ENCODE results near the gene ICE2.
"Not testable (repeated sequence)": the region's sequence is repeated elsewhere in the genome, so short reads cannot be mapped to it uniquely, and the experiment has no call there.

ICE2 gene

DNA sequence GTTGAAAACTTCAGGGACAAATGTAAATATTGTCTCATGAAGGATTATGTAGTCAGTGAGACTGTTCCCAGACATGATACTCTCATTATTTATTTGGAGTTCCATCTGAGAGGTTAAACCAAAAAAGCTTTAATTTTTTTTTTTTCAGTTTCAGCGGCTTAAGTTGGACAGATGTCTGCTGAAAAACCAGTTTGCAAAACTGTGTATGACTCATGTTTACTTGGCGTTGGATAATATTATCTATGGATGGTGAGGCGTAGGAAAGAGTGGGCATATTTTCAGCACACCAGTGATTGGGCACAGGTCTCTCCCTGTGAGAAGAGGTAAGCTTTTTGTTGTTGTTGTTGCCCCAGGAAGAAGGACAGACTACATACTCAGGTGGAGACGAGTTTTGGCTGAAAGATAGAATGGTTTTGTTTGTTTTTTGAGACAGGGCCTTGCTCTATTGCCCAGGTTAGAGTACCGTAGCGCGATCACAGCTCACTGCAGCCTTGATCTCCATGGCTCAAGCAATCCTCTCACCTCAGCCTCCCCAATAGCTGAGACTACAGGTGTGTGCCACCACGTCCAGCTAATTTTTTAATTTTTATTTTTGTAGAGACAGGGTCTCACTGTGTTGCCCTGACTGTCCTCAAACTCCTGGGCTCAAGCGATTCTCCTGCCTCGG is 64.8 kb downstream of the ICE2 start:
- Histone ChIP-seq H3K27me3 (ENCODE audit: control insufficient read depth, insufficient read depth, low read length) (no peaks in the 10 kb centered on the region), H3K9ac (ENCODE audit: low read depth, low read length) (no peak overlapping the region), H3K36me3 (ENCODE audit: control insufficient read depth, insufficient read depth, low read length) (no peaks in the 10 kb centered on the region), H3K4me3 (ENCODE audit: low read depth, low read length) (no peak overlapping the region), H3K9me3 (ENCODE audit: control insufficient read depth, insufficient read depth, low read length) (no peaks in the 10 kb centered on the region), H3K4me1 (ENCODE audit: control insufficient read depth, insufficient read depth, low read length) (no peaks in the 10 kb centered on the region)

DNA sequence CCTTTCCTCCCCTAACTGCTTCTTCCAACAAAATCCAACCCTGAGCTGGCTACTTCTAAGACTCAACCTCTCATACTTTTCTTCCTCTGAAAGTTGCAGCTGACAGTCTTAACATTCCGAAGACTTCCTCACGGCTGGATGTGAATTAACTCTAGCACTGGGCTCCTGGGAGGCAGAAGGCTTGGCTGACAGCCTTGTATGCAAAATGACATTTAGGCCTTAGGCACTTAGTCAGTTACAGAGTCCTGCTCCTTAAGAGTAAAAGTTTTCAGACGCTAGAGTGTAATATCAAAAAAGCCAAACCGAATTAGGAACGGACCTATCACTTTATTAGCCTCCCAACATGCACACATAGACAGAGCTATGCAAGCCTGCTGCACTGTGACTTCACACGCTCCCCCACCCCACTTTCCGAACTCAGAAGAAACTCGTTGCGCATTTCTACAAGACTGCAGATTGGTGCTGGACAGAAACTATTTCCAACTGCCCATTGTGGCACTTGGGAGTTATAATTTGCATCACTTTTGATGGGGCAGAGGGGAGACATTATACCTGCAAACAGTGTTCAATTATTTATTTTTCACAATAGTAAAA is 65.6 kb downstream of the ICE2 start:
- H3K4me1 ChIP-seq (ENCODE audit: control insufficient read depth, insufficient read depth, low read length): no peaks in the 10 kb centered on the region
- H3K9me3 ChIP-seq (ENCODE audit: control insufficient read depth, insufficient read depth, low read length): no peaks in the 10 kb centered on the region
- no peaks in the 10 kb centered on the region for H3K36me3 ChIP-seq (ENCODE audit: control insufficient read depth, insufficient read depth, low read length)
- no peaks in the 10 kb centered on the region for H3K27me3 ChIP-seq (ENCODE audit: control insufficient read depth, insufficient read depth, low read length)
- H3K4me3 ChIP-seq (ENCODE audit: low read depth, low read length): no peak overlapping the region
- no peak overlapping the region for H3K9ac ChIP-seq (ENCODE audit: low read depth, low read length)

DNA sequence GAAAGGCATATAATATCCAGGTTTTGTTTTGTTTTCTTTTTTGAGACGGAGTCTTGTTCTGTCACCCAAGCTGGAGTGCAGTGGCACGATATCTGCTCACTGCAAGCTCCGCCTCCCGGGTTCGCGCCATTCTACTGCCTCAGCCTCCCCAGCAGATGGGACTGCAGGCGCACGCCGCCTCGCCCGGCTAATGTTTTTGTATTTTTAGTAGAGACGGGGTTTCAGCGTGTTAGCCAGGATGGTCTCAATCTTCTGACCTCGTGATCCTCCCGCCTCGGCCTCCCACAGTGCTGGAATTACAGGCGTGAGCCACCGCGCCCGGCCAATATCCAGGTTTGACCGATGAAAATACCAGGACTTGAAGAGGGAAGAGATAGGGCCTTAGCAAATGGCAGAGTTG is 66.1 kb downstream of the ICE2 start:
- H3K36me3 ChIP-seq (ENCODE audit: control insufficient read depth, insufficient read depth, low read length); H3K4me1 ChIP-seq (ENCODE audit: control insufficient read depth, insufficient read depth, low read length); H3K9me3 ChIP-seq (ENCODE audit: control insufficient read depth, insufficient read depth, low read length); H3K9ac ChIP-seq (ENCODE audit: low read depth, low read length); H3K27me3 ChIP-seq (ENCODE audit: control insufficient read depth, insufficient read depth, low read length); H3K4me3 ChIP-seq (ENCODE audit: low read depth, low read length): not testable (repeated sequence)

DNA sequence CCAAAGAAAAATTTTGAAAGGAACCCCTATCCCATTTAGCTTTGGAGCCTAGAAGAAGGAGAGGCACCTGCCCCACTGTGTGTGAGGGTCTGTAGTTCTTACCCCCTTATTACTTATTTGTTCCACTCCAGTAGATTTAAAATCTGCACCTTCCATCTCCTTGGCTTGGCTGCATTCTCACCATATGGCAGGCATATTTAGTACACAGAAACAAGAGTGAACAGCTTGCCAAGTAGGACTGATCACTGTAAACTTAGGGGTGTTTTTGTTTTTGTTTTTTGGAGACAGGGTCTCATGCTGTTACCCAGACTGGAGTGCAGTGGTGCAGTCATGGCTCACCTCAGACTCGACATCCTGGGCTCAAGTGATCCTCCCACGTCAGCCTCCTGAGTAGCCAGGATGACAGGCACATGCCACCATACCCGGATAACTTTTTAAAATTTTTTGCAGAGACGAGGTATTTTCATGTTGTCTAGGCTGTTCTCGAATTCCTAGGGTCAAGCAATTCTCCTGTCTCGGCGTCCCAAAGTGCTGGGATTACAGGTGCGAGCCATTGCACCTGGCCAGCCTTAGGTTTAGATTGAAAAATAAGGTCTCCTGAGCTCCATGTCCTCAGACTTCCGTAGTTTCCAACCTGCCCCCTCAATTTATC is 67.0 kb downstream of the ICE2 start:
- no peaks in the 10 kb centered on the region for H3K9me3 ChIP-seq (ENCODE audit: control insufficient read depth, insufficient read depth, low read length)
- no peak overlapping the region for H3K9ac ChIP-seq (ENCODE audit: low read depth, low read length)
- H3K4me1 ChIP-seq (ENCODE audit: control insufficient read depth, insufficient read depth, low read length): peaks cover 4% of the 10 kb centered on the region
- H3K27me3 ChIP-seq (ENCODE audit: control insufficient read depth, insufficient read depth, low read length): no peaks in the 10 kb centered on the region
- no peak overlapping the region for H3K4me3 ChIP-seq (ENCODE audit: low read depth, low read length)
- H3K36me3 ChIP-seq (ENCODE audit: control insufficient read depth, insufficient read depth, low read length): no peaks in the 10 kb centered on the region

DNA sequence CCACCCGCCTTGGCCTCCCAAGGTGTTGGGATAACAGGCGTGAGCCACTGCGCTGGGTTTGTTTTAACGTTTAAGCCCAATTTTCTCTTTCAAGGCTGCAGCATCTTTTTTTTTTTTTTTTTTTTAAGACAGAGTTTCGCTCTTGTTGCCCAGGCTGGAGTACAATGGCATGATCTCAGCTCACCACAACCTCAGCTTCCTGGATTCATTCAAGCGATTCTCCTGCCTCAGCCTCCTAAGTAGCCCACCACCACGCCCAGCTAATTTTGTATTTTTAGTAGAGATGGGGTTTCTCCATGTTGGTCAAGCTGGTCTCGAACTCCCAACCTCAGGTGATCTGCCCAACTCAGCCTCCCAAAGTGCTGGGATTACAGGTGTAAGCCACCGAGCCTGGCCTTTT is 68.6 kb downstream of the ICE2 start:
- not testable (repeated sequence) for H3K27me3 ChIP-seq (ENCODE audit: control insufficient read depth, insufficient read depth, low read length); H3K4me3 ChIP-seq (ENCODE audit: low read depth, low read length); H3K9me3 ChIP-seq (ENCODE audit: control insufficient read depth, insufficient read depth, low read length); H3K9ac ChIP-seq (ENCODE audit: low read depth, low read length); H3K4me1 ChIP-seq (ENCODE audit: control insufficient read depth, insufficient read depth, low read length); H3K36me3 ChIP-seq (ENCODE audit: control insufficient read depth, insufficient read depth, low read length)

DNA sequence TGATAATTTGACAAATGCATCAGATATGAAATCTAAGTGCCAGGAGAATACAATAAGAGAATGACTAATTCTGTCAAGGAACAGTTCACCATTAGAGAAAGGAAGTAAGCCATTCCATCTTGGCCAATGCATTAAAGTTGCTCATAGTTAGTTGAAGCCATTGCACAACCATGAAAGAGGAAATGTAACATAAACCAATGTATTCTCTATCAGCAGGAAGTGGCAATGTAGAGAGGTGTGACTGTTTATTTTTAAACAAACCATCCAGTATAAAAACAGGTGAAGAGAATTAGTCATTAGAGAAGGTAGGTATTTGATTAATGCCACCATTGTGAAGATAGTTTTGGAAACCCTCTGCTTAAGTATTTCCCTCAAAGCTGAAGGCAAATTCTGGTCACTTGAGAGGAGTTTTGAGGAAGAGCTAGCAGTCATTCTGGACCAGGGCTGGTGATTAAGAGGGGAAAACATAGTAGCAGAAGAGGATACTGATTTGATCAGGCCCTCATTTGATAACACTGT is 70.4 kb downstream of the ICE2 start:
- no peak overlapping the region for H3K4me3 ChIP-seq (ENCODE audit: low read depth, low read length)
- no peaks in the 10 kb centered on the region for H3K9me3 ChIP-seq (ENCODE audit: control insufficient read depth, insufficient read depth, low read length)
- no peaks in the 10 kb centered on the region for H3K36me3 ChIP-seq (ENCODE audit: control insufficient read depth, insufficient read depth, low read length)
- H3K9ac ChIP-seq (ENCODE audit: low read depth, low read length): no peak overlapping the region
- no peaks in the 10 kb centered on the region for H3K27me3 ChIP-seq (ENCODE audit: control insufficient read depth, insufficient read depth, low read length)
- H3K4me1 ChIP-seq (ENCODE audit: control insufficient read depth, insufficient read depth, low read length): peaks cover 7% of the 10 kb centered on the region

DNA sequence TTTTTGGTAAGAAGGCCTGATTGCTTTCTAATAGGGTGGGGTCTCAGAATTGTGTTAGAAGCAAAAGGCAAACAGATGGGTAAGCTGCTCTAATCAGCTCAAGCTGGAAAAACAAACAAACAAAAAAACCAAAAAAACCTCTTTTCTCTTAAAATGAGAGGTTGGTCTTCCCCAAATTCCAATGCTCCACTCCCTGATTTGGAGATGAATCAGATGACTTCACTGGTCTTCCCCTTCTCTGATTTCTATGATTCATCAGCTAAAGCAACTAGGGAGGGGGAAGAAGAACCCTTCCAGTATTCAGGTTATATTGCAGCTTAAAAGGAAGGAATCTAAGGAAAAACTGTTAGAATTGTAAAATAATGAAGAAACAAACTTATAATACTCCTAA is 71.5 kb downstream of the ICE2 start:
- H3K9ac ChIP-seq (ENCODE audit: low read depth, low read length): no peak overlapping the region
- no peak overlapping the region for H3K4me3 ChIP-seq (ENCODE audit: low read depth, low read length)
- peaks cover 7% of the 10 kb centered on the region for H3K4me1 ChIP-seq (ENCODE audit: control insufficient read depth, insufficient read depth, low read length)
- H3K9me3 ChIP-seq (ENCODE audit: control insufficient read depth, insufficient read depth, low read length): no peaks in the 10 kb centered on the region
- no peaks in the 10 kb centered on the region for H3K36me3 ChIP-seq (ENCODE audit: control insufficient read depth, insufficient read depth, low read length)
- no peaks in the 10 kb centered on the region for H3K27me3 ChIP-seq (ENCODE audit: control insufficient read depth, insufficient read depth, low read length)

DNA sequence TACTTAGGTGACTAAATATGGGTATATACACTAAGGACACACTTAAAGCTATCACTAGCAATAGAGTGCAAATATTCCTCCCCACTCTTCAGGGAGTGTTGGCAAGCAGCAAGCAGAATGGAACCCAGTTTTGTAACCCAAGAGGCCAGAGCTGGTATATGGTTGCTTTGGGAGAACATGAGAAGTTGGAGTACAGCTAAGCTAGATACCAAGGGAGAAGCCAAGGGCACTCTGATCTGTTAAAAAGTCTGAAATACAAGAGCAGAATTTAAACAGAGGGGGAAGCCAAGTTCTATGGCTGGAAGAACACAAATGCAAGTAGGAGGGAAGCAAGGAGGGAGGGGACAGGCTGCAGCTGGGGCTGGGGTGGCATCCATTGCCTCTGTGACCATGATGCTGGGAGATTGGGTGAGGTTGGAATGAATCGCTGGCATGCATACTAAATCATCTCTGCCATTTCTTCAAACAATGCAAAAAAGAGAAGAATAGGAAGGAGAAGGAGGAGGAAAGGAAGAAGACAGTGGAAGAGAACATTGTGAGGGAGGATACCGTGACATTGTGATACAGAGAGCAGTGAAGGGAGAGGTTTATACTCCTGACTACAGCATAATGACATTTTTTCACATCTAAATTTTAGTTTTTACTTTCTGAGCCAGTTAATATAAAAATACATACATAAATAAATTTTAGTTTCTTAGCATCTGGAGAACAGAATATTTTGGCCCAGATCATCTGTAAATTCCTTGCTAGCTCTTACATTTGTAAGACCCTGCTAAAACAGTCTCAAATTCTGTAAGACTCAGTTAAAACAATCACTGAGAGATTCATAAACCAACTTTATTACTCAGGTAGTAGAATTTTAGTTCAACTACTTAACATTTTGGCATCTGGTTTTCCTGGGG is 72.2 kb downstream of the ICE2 start:
- H3K36me3 ChIP-seq (ENCODE audit: control insufficient read depth, insufficient read depth, low read length): no peaks in the 10 kb centered on the region
- no peaks in the 10 kb centered on the region for H3K9me3 ChIP-seq (ENCODE audit: control insufficient read depth, insufficient read depth, low read length)
- peaks cover 7% of the 10 kb centered on the region for H3K4me1 ChIP-seq (ENCODE audit: control insufficient read depth, insufficient read depth, low read length)
- no peak overlapping the region for H3K9ac ChIP-seq (ENCODE audit: low read depth, low read length)
- no peaks in the 10 kb centered on the region for H3K27me3 ChIP-seq (ENCODE audit: control insufficient read depth, insufficient read depth, low read length)
- H3K4me3 ChIP-seq (ENCODE audit: low read depth, low read length): no peak overlapping the region

DNA sequence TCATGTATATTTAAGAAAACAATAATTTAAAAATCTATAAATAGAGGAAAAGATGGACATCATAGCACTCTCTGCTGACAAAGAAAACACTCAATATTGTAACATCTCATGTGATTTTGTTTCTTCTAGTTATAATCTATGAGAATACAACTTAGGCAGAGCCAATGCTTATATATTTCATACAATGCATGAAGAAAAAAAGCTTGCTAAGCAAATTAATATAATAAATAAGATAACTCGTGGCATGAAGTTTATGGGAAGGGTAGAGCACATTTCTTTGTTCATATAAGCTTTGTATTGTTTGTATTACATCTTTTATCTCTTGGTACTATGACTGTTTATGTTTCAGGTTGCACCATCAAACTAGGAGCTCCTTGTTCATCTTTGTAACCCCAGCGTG is 73.5 kb downstream of the ICE2 start:
- Histone ChIP-seq H3K27me3 (ENCODE audit: control insufficient read depth, insufficient read depth, low read length) (no peaks in the 10 kb centered on the region), H3K4me3 (ENCODE audit: low read depth, low read length) (no peak overlapping the region), H3K36me3 (ENCODE audit: control insufficient read depth, insufficient read depth, low read length) (no peaks in the 10 kb centered on the region), H3K9me3 (ENCODE audit: control insufficient read depth, insufficient read depth, low read length) (no peaks in the 10 kb centered on the region), H3K9ac (ENCODE audit: low read depth, low read length) (no peak overlapping the region), H3K4me1 (ENCODE audit: control insufficient read depth, insufficient read depth, low read length) (peaks cover 11% of the 10 kb centered on the region)

DNA sequence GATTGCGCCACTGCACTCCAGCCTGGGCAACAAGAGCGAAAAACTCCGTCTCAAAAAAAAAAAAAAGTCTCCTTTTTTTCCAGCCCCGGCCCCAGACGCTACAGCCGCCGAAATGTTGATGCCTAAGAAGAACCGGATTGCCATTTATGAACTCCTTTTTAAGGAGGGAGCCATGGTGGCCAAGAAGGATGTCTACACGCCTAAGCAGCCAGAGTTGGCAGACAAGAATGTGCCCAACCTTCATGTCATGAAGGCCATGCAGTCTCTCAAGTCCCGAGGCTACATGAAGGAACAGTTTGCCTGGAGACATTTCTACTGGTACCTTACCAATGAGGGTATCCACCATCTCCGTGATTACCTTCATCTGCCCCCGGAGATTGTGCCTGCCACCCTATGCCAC is 74.6 kb downstream of the ICE2 start:
- H3K36me3 ChIP-seq (ENCODE audit: control insufficient read depth, insufficient read depth, low read length); H3K4me3 ChIP-seq (ENCODE audit: low read depth, low read length): not testable (repeated sequence)
- H3K4me1 ChIP-seq (ENCODE audit: control insufficient read depth, insufficient read depth, low read length): peaks cover 17% of the 10 kb centered on the region

DNA sequence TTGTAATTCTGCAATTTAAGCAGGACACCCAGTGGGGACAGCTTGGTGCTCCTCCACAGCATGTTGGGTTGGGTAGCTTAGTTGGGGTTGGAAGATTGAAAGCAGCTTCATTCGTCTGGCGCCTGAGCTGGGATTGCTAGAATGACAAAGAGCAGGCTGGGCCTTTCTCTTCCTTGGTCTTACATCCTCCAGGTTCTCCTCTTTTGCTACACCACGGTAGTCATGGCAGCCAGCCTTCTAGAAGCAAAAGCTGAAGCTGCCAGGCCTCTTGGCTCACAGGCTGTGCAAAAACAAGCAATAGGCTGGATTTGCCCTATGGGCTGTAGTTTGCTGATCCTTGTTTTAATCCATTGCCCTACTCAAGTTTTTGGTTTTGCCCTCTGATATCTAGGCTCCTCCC is 78.0 kb downstream of the ICE2 start:
- Histone ChIP-seq H3K4me1 (ENCODE audit: control insufficient read depth, insufficient read depth, low read length) (peaks cover 21% of the 10 kb centered on the region), H3K4me3 (ENCODE audit: low read depth, low read length) (no peak overlapping the region), H3K9ac (ENCODE audit: low read depth, low read length) (no peak overlapping the region), H3K27me3 (ENCODE audit: control insufficient read depth, insufficient read depth, low read length) (peaks cover 14% of the 10 kb centered on the region), H3K9me3 (ENCODE audit: control insufficient read depth, insufficient read depth, low read length) (no peaks in the 10 kb centered on the region), H3K36me3 (ENCODE audit: control insufficient read depth, insufficient read depth, low read length) (no peaks in the 10 kb centered on the region)

More for the DNA sequence above, 74.6 kb downstream of the ICE2 start:
- H3K9me3 ChIP-seq (ENCODE audit: control insufficient read depth, insufficient read depth, low read length); H3K9ac ChIP-seq (ENCODE audit: low read depth, low read length); H3K27me3 ChIP-seq (ENCODE audit: control insufficient read depth, insufficient read depth, low read length): not testable (repeated sequence)

All from iPS-15b (cell line).